Measurements from ENCODE around the gene DUSP7. TPM values are rescaled to one million over a fixed set of nuclear protein-coding genes. Genes with fewer than 3 reads are reported as not detected.

DUSP7 gene
- 17.2 and 20.1 TPM in 2 replicates for total RNA-seq (2021)
- percentile 59 among the genes with signal in this experiment for Bru-seq, nascent RNA
- BruChase-seq, experiment 1, labeled RNA remaining after a 2-hour chase: percentile 85 among the genes with signal in this experiment
- percentile 78 among the genes with signal in this experiment for BruChase-seq, experiment 2, labeled RNA remaining after a 6-hour chase
- long read RNA-seq, transcript DUSP7-202 (3 exons, 3,340 nt): major isoform, 17 of 28 reads
- long read RNA-seq, partial matches to known transcripts: 11 of 28 reads
- long read RNA-seq, other reads (novel, unspliced or antisense): 0 of 28 reads

DNA sequence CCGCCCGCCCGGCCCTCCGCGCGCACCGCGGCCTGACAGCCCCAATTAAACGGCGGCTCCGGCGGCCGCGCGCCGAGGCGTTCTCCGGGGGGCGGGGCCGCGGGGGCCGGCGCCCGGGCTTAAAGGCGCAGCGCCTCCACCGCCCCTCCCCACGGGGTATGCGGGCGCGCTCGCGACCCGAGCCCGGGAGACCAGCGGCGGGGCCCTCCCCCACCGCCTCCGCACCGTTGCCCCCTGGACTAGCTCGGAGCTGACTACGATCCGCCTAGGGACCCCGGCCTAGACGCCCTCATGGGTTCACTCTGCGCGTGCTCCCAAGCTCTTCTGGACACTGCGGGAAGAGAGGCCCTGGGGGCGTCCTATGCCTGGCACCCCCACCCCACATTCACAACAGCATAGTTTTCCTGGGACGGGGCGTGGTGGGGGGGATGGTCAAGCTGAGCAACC lies at the start of gene DUSP7:
Gene DUSP7, minus strand, starts transcription at position 51 of the 447 bp plus-strand sequence. CDS start 205 bp downstream, outside the sequence.
- H3K4me1 ChIP-seq (ENCODE audit: insufficient read depth, low read length, poor library complexity, severe bottlenecking): no peaks in the 10 kb centered on the region
- DNase-seq (ENCODE audit: low spot score): peak; percentile 73
- H3K4me3 ChIP-seq (ENCODE audit: low read depth, low read length, poor library complexity, severe bottlenecking): peak within 1 kb of the TSS; percentile 69
- ChIA-PET CTCF (interaction anchor here (0.7 to 1.2 kb wide), 2 partner anchors 52 to 83 kb away, joined by 3 to 6 read pairs; partner anchors contain the start of gene ABHD14B), POLR2A (ENCODE audit: low non-redundant PET) (no interaction called here)
- H3K36me3 ChIP-seq (ENCODE audit: insufficient read depth, low read length, poor library complexity, severe bottlenecking): peaks cover 8% of the 10 kb centered on the region
- H3K27me3 ChIP-seq (replicated peaks; ENCODE audit: insufficient read depth, low read depth, low read length, poor library complexity): no peaks in the 10 kb centered on the region
- peak within 1 kb of the TSS; percentile 73 for H3K27ac ChIP-seq (ENCODE audit: low read depth, low read length, poor library complexity, severe bottlenecking)
- TF ChIP-seq, protein P1, sequence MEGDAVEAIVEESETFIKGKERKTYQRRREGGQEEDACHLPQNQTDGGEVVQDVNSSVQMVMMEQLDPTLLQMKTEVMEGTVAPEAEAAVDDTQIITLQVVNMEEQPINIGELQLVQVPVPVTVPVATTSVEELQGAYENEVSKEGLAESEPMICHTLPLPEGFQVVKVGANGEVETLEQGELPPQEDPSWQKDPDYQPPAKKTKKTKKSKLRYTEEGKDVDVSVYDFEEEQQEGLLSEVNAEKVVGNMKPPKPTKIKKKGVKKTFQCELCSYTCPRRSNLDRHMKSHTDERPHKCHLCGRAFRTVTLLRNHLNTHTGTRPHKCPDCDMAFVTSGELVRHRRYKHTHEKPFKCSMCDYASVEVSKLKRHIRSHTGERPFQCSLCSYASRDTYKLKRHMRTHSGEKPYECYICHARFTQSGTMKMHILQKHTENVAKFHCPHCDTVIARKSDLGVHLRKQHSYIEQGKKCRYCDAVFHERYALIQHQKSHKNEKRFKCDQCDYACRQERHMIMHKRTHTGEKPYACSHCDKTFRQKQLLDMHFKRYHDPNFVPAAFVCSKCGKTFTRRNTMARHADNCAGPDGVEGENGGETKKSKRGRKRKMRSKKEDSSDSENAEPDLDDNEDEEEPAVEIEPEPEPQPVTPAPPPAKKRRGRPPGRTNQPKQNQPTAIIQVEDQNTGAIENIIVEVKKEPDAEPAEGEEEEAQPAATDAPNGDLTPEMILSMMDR (conservative IDR thresholded peaks at IDR 0.05; ENCODE audit: low read depth, low read length): no peak
- TF ChIP-seq EZH2 (IDR thresholded peaks at IDR 0.05; ENCODE audit: borderline replicate concordance, low read depth, low read length, poor library complexity, severe bottlenecking): no peak
- H3K9me3 ChIP-seq (ENCODE audit: low read depth, low read length, poor library complexity, severe bottlenecking): no peaks in the 10 kb centered on the region
- intact Hi-C loops (cut with micrococcal nuclease; ENCODE audit: unreplicated experiment): loop anchor here (5.0 to 10.0 kb wide), 2 partner anchors 54 to 98 kb away; partner anchors contain the start of gene POC1A
- no TSS peak for BruUV-seq (replicated peaks)

DNA sequence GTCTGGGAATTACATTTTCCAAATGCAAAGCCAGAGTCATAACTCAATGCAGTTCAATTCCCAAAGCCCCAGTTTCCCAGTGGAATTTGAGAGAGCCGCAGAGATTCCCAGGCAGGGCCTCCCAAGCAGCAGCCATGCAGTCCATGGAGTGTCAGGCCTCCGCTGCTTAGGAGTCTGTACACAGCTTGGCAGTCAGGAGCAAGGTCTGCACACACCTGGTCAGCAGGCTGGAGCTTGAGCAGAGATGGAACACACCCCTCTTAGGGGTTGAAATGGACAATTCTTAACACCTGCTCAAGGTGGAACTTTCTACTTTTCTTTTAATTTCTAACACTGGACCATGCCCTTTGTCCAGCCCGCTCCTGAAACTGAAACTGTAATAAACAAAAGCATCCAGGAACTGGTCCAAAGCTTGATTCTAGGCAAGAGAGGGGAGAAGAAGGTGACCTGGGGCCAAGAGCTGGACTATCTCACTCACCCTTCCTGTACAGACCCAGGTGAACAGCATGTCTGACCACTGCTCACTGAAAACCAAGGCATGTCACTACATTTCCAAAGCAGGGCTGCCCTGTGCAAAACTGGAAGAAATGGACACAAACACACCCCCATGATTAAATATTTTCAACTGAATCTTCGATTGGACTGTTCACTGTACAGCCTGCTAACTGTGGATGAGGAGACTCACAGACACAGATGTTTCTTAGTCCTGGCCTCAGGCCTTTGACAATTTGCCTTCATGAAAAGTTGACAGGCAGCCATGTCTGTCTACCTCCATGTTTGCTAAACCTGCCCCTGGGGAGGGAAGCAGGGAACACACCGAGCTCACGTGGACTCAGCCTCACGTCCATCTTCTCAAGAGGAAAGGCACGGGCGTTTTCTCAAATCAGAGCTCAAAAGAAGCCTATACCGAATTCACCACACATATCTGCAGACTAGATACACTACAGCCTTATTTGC lies 48.6 kb upstream of the DUSP7 start:
- no peaks in the 10 kb centered on the region for H3K4me1 ChIP-seq (ENCODE audit: insufficient read depth, low read length, poor library complexity, severe bottlenecking)
- CTCF ChIA-PET: no interaction called here
- DNase-seq (ENCODE audit: low spot score): no peak
- H3K36me3 ChIP-seq (ENCODE audit: insufficient read depth, low read length, poor library complexity, severe bottlenecking): no peaks in the 10 kb centered on the region
- BruUV-seq (replicated peaks): no TSS peak
- H3K9me3 ChIP-seq (ENCODE audit: low read depth, low read length, poor library complexity, severe bottlenecking): no peaks in the 10 kb centered on the region
- no peak overlapping the region for H3K4me3 ChIP-seq (ENCODE audit: low read depth, low read length, poor library complexity, severe bottlenecking)
- POLR2A ChIA-PET (ENCODE audit: low non-redundant PET): no interaction called here
- intact Hi-C loops (cut with micrococcal nuclease; ENCODE audit: unreplicated experiment): no loop called here
- TF ChIP-seq, protein P1 (conservative IDR thresholded peaks at IDR 0.05; ENCODE audit: low read depth, low read length): no peak
- TF ChIP-seq EZH2 (IDR thresholded peaks at IDR 0.05; ENCODE audit: borderline replicate concordance, low read depth, low read length, poor library complexity, severe bottlenecking): no peak
- H3K27me3 ChIP-seq (replicated peaks; ENCODE audit: insufficient read depth, low read depth, low read length, poor library complexity): no peaks in the 10 kb centered on the region
- H3K27ac ChIP-seq (ENCODE audit: low read depth, low read length, poor library complexity, severe bottlenecking): no peak overlapping the region

DNA sequence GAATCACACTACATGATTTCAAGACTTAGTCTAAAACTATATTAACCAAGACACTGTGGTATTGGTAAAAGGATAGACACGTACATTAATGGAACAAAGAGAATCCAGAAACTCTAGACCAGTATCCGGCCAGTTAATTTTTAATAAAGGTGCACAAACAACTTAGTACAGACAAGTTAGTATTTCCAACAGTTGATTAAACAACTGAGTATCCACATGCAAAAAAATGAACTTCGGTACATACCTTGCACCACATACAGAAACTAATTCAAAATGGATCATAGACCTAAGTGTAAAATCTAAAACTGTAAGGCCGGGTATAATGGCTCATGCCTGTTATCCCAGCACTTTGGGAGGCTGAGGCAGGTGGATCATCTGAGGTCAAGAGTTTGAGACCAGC lies 46.6 kb upstream of the DUSP7 start:
- H3K27ac ChIP-seq (ENCODE audit: low read depth, low read length, poor library complexity, severe bottlenecking): no peak overlapping the region
- POLR2A ChIA-PET (ENCODE audit: low non-redundant PET): no interaction called here

More for the DNA sequence above, 46.6 kb upstream of the DUSP7 start:
- BruUV-seq (replicated peaks): no TSS peak
- no peak for DNase-seq (ENCODE audit: low spot score)
- intact Hi-C loops (cut with micrococcal nuclease; ENCODE audit: unreplicated experiment): no loop called here
- no peaks in the 10 kb centered on the region for H3K36me3 ChIP-seq (ENCODE audit: insufficient read depth, low read length, poor library complexity, severe bottlenecking)
- H3K4me1 ChIP-seq (ENCODE audit: insufficient read depth, low read length, poor library complexity, severe bottlenecking): no peaks in the 10 kb centered on the region
- no peaks in the 10 kb centered on the region for H3K27me3 ChIP-seq (replicated peaks; ENCODE audit: insufficient read depth, low read depth, low read length, poor library complexity)
- no peak overlapping the region for H3K4me3 ChIP-seq (ENCODE audit: low read depth, low read length, poor library complexity, severe bottlenecking)
- H3K9me3 ChIP-seq (ENCODE audit: low read depth, low read length, poor library complexity, severe bottlenecking): no peaks in the 10 kb centered on the region
- CTCF ChIA-PET: no interaction called here
- TF ChIP-seq EZH2 (IDR thresholded peaks at IDR 0.05; ENCODE audit: borderline replicate concordance, low read depth, low read length, poor library complexity, severe bottlenecking): no peak
- TF ChIP-seq, protein P1 (conservative IDR thresholded peaks at IDR 0.05; ENCODE audit: low read depth, low read length): no peak

Measured in A673 (cell line).